ENCODE data around the gene LAMC2.

DNA sequence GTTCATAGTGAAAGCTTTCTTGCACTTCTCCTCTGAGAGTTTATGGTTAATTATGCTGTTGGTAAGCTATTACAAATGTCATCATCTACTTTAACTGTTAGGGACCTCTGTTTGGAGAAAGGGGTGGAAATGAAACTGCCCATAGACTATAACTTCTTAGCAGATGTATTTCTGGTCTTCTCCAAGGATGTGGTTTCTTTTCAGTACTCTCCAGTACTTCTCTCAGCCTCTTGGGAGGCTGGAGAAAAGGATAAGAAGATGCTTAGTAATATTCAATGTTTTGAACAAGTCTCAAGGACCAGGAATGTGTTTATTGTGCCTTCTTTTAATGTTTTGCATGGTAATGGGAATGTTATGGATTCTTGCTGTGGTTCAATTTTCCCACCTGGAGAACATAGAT is 60.4 kb downstream of the LAMC2 start:
- TF ChIP-seq, protein P1, sequence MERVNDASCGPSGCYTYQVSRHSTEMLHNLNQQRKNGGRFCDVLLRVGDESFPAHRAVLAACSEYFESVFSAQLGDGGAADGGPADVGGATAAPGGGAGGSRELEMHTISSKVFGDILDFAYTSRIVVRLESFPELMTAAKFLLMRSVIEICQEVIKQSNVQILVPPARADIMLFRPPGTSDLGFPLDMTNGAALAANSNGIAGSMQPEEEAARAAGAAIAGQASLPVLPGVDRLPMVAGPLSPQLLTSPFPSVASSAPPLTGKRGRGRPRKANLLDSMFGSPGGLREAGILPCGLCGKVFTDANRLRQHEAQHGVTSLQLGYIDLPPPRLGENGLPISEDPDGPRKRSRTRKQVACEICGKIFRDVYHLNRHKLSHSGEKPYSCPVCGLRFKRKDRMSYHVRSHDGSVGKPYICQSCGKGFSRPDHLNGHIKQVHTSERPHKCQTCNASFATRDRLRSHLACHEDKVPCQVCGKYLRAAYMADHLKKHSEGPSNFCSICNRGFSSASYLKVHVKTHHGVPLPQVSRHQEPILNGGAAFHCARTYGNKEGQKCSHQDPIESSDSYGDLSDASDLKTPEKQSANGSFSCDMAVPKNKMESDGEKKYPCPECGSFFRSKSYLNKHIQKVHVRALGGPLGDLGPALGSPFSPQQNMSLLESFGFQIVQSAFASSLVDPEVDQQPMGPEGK (CRISPR knock-in tag; IDR thresholded peaks at IDR 0.05; ENCODE audit: borderline replicate concordance): no peak
- no peak for TF ChIP-seq OSR1 (CRISPR knock-in tag; IDR thresholded peaks at IDR 0.05)
- no peak for TF ChIP-seq ARNTL (CRISPR knock-in tag; IDR thresholded peaks at IDR 0.05; ENCODE audit: borderline replicate concordance, low read depth)
- no peak for TF ChIP-seq ZFP30 (CRISPR knock-in tag; IDR thresholded peaks at IDR 0.05)
- no peak for TF ChIP-seq ESRRG (CRISPR knock-in tag; IDR thresholded peaks at IDR 0.05)
- TF ChIP-seq, protein P2, sequence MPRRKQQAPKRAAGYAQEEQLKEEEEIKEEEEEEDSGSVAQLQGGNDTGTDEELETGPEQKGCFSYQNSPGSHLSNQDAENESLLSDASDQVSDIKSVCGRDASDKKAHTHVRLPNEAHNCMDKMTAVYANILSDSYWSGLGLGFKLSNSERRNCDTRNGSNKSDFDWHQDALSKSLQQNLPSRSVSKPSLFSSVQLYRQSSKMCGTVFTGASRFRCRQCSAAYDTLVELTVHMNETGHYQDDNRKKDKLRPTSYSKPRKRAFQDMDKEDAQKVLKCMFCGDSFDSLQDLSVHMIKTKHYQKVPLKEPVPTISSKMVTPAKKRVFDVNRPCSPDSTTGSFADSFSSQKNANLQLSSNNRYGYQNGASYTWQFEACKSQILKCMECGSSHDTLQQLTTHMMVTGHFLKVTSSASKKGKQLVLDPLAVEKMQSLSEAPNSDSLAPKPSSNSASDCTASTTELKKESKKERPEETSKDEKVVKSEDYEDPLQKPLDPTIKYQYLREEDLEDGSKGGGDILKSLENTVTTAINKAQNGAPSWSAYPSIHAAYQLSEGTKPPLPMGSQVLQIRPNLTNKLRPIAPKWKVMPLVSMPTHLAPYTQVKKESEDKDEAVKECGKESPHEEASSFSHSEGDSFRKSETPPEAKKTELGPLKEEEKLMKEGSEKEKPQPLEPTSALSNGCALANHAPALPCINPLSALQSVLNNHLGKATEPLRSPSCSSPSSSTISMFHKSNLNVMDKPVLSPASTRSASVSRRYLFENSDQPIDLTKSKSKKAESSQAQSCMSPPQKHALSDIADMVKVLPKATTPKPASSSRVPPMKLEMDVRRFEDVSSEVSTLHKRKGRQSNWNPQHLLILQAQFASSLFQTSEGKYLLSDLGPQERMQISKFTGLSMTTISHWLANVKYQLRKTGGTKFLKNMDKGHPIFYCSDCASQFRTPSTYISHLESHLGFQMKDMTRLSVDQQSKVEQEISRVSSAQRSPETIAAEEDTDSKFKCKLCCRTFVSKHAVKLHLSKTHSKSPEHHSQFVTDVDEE (CRISPR knock-in tag; IDR thresholded peaks at IDR 0.05): no peak
- TF ChIP-seq CSDC2 (CRISPR knock-in tag; IDR thresholded peaks at IDR 0.05): no peak
- TF ChIP-seq ZNF565 (CRISPR knock-in tag; conservative IDR thresholded peaks at IDR 0.05; ENCODE audit: low read depth): no peak
- TF ChIP-seq ZNF8 (CRISPR knock-in tag; IDR thresholded peaks at IDR 0.05): no peak
- no peak for TF ChIP-seq ZFP3 (CRISPR knock-in tag; IDR thresholded peaks at IDR 0.05)
- TF ChIP-seq PPARA (CRISPR knock-in tag; IDR thresholded peaks at IDR 0.05; ENCODE audit: borderline replicate concordance): no peak
